SK-N-SH (cell line): ENCODE data around the gene TTYH3. TPM values are rescaled to one million over a fixed set of nuclear protein-coding genes. Genes with fewer than 3 reads are reported as not detected.

ENCODE experiments used
- CTCF ChIA-PET: fragments of 300-600, 350-600 bp; formaldehyde crosslinking; extraction: SDS; loops from one replicate; lab custom pipeline; 2021; lab: Yijun Ruan, JAX
- POLR2A ChIA-PET: fragments of 350-600 bp; sonication (Branson Sonifier 250); formaldehyde crosslinking; extraction: SDS; loops from one replicate; lab custom pipeline; 2020; ENCODE audit warnings: antibody characterized with exemption, inconsistent platforms; lab: Yijun Ruan, JAX
- DNase-seq: peaks from one replicate; pipeline ENCODE4 v3.0.0; 2012
- H2AFZ ChIP-seq: fragments of 200-600 bp; sonication (generic); 2 replicates; pipeline ENCODE4 v1.8.1; 2016; ENCODE audit warnings: antibody characterized with exemption, mild to moderate bottlenecking, low read depth
- H3F3A ChIP-seq: fragments of 200-600 bp; sonication (generic); replicated peaks from 2 replicates; pipeline ENCODE3; 2016; ENCODE audit warnings: antibody characterized with exemption, mild to moderate bottlenecking; ENCODE audit not compliant: insufficient read depth
- H3K27ac ChIP-seq, 2 experiments: fragments of 200-500 bp in 1 of 2; fragments of 200-600 bp in 1 of 2; sonication (Bioruptor generic) in 1 of 2; sonication (generic), shearing (Covaris generic) in 1 of 2; 2 replicates each; pipeline versions ENCODE4 v1.5.1 to v1.6.1; 2014 to 2016; ENCODE audit warnings: low read depth in 2 of 2, inconsistent platforms in 1 of 2, low read length in 1 of 2, mild to moderate bottlenecking in 1 of 2, mixed read lengths in 1 of 2
- H3K27me3 ChIP-seq: fragments of 200-600 bp; sonication (generic), shearing (Covaris generic); 2 replicates; pipeline ENCODE4 v1.6.1; 2016; ENCODE audit warnings: mixed run types; ENCODE audit not compliant: insufficient read depth
- H3K36me3 ChIP-seq, 2 experiments: fragments of 200-500 bp in 1 of 2; fragments of 200-600 bp in 1 of 2; sonication (Bioruptor generic) in 1 of 2; sonication (generic) in 1 of 2; replicated peaks in 1 of 2; 2 replicates each; pipeline versions ENCODE3 to v1.5.1; 2014 to 2016; ENCODE audit warnings: low read length in 1 of 2, mild to moderate bottlenecking in 1 of 2; ENCODE audit not compliant: insufficient read depth in 2 of 2, control insufficient read depth in 1 of 2
- H3K4me1 ChIP-seq, 2 experiments: fragments of 200-500 bp in 1 of 2; fragments of 200-600 bp in 1 of 2; sonication (Bioruptor generic) in 1 of 2; sonication (generic), shearing (Covaris generic) in 1 of 2; 2 replicates each; pipeline versions ENCODE4 v1.5.1 to v1.6.1; 2014 to 2016; ENCODE audit warnings: low read depth in 1 of 2, low read length in 1 of 2, mixed run types in 1 of 2; ENCODE audit not compliant: insufficient read depth in 2 of 2, control insufficient read depth in 1 of 2
- H3K4me2 ChIP-seq: fragments of 200-600 bp; sonication (generic), shearing (Covaris generic); 2 replicates; pipeline ENCODE4 v1.6.1; 2017; ENCODE audit warnings: mixed run types
- H3K4me3 ChIP-seq, 2 experiments: fragments of 200-500 bp in 1 of 2; fragments of 200-600 bp in 1 of 2; sonication (Bioruptor generic) in 1 of 2; sonication (generic), shearing (Covaris generic) in 1 of 2; 2 replicates each; pipeline versions ENCODE4 v1.5.1 to v1.8.1; 2014 to 2016; ENCODE audit warnings: low read depth in 2 of 2, inconsistent platforms in 1 of 2, low read length in 1 of 2, mild to moderate bottlenecking in 1 of 2, mixed read lengths in 1 of 2, moderate library complexity in 1 of 2
- H3K79me2 ChIP-seq: fragments of 200-600 bp; sonication (generic); 2 replicates; pipeline ENCODE4 v1.8.1; 2017; ENCODE audit warnings: mild to moderate bottlenecking; ENCODE audit not compliant: insufficient read depth
- H3K9ac ChIP-seq: fragments of 200-600 bp; sonication (generic); 2 replicates; pipeline ENCODE4 v1.6.1; 2017; ENCODE audit warnings: mixed run types
- H3K9me2 ChIP-seq: fragments of 200-600 bp; sonication (generic); 2 replicates; pipeline ENCODE4 v1.6.1; 2017; ENCODE audit warnings: mixed run types
- H3K9me3 ChIP-seq: fragments of 200-600 bp; sonication (generic); 2 replicates; pipeline ENCODE4 v1.6.1; 2017; ENCODE audit warnings: mixed run types, mild to moderate bottlenecking, moderate library complexity
- H4K20me1 ChIP-seq: fragments of 200-600 bp; sonication (generic); 2 replicates; pipeline ENCODE4 v1.6.1; 2017; ENCODE audit warnings: mild to moderate bottlenecking, mixed run types; ENCODE audit not compliant: insufficient read depth
- CHD2 ChIP-seq: fragments of 150-350 bp; IDR thresholded peaks from 2 replicates; pipeline ENCODE4 v1.6.1; 2018; ENCODE audit warnings: low read length; ENCODE audit not compliant: partially characterized antibody
- EP300 ChIP-seq, 2 experiments: IDR thresholded peaks; 2 replicates each; pipeline versions ENCODE4 v1.4.0 to v1.6.1; 2012; ENCODE audit warnings: borderline replicate concordance in 1 of 2, low read depth in 1 of 2, low read length in 1 of 2
- FOSL2 ChIP-seq: IDR thresholded peaks from 2 replicates; pipeline ENCODE4 v1.4.0; 2012; ENCODE audit warnings: low read depth, mild to moderate bottlenecking, moderate library complexity, borderline replicate concordance
- FOXJ3 ChIP-seq: sonication (generic); formaldehyde crosslinking; IDR thresholded peaks from 2 replicates; pipeline ENCODE4 v1.5.1; 2020; ENCODE audit warnings: mild to moderate bottlenecking, missing genetic modification reagents
- JUND ChIP-seq: IDR thresholded peaks from 2 replicates; pipeline ENCODE4 v1.4.0; 2012
- MEF2A ChIP-seq: IDR thresholded peaks from 2 replicates; pipeline ENCODE4 v1.4.0; 2012; ENCODE audit warnings: low read depth, borderline replicate concordance
- MXI1 ChIP-seq: IDR thresholded peaks from 2 replicates; pipeline ENCODE4 v1.6.1; 2012; ENCODE audit warnings: mild to moderate bottlenecking, low read depth, low read length, improper control_type of control experiment
- NRF1 ChIP-seq: IDR thresholded peaks from 2 replicates; pipeline ENCODE4 v1.6.1; 2012; ENCODE audit warnings: low read depth, mild to moderate bottlenecking, low read length
- POLR2AphosphoS5 ChIP-seq: IDR thresholded peaks from 2 replicates; pipeline ENCODE4 v1.6.1; 2012; ENCODE audit warnings: low read depth, low read length
- RAD21 ChIP-seq: IDR thresholded peaks from 2 replicates; pipeline ENCODE4 v1.6.1; 2012; ENCODE audit warnings: mild to moderate bottlenecking, low read length
- RFX5 ChIP-seq: IDR thresholded peaks from 2 replicates; pipeline ENCODE4 v1.6.1; 2012; ENCODE audit warnings: mild to moderate bottlenecking, improper control_type of control experiment, low read length
- RXRA ChIP-seq: IDR thresholded peaks from 2 replicates; pipeline ENCODE4 v1.4.0; 2012; ENCODE audit warnings: low read depth, mild to moderate bottlenecking, borderline replicate concordance
- TCF12 ChIP-seq: IDR thresholded peaks from 2 replicates; pipeline ENCODE4 v1.4.0; 2012
- YY1 ChIP-seq: IDR thresholded peaks from 2 replicates; pipeline ENCODE4 v1.4.0; 2012; ENCODE audit warnings: low read depth, mild to moderate bottlenecking
- WGBS: methylation state at CpG from one replicate; pipeline ENCODE4 v1.1.6; 2017; ENCODE audit warnings: low lambda C conversion rate; 5-methylcytosine and 5-hydroxymethylcytosine counted together
- polyA plus RNA-seq, 3 experiments: library from polyadenylated mRNA; depleted of rRNA; stranded (reverse); fragments of >200 nt; gene quantifications; 2 replicates each; pipeline ENCODE4 v1.2.3, GENCODE V29; 2012
- TF ChIP-seq, protein P1 (sequence below): IDR thresholded peaks from 2 replicates; pipeline ENCODE4 v1.6.1; 2012; ENCODE audit warnings: mild to moderate bottlenecking, low read depth, low read length, moderate library complexity
- TF ChIP-seq, protein P2 (sequence below): IDR thresholded peaks from 2 replicates; pipeline ENCODE4 v1.4.0; 2012; ENCODE audit warnings: low read depth, borderline replicate concordance
- TF ChIP-seq, protein P3 (sequence below): fragments of 200-600 bp; sonication (generic); IDR thresholded peaks from 2 replicates; pipeline ENCODE4 v1.6.1; 2017; ENCODE audit warnings: antibody characterized with exemption, mild to moderate bottlenecking, moderate library complexity

Gene TTYH3
- polyA plus RNA-seq, 1 of the 3 experiments (the other 2 are of a cell fraction), result 105 TPM

DNA sequence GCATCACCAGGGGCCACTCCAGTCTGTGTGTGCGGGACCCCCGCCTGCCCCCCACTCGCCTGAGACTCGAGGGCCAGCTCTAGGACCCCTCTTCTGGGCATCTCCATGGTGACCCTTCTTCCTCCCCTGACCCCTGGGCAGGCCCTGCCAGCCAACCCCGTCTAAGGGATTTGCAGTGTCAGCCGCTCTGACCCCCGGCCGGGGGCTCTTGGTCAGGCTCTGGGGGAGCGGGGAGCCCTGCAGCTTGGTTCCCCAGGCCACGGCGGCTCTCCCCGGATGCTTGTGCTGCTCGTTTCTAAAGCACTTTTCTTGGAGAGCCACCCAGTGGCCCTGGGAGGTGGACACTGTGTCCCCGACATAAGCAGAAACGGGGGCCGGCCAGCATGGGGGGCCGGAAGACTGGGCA is 5.3 kb downstream of the TTYH3 start (continued):
- no peak for TF ChIP-seq RXRA
- TF ChIP-seq, all 33 proteins: peak for 0

DNA sequence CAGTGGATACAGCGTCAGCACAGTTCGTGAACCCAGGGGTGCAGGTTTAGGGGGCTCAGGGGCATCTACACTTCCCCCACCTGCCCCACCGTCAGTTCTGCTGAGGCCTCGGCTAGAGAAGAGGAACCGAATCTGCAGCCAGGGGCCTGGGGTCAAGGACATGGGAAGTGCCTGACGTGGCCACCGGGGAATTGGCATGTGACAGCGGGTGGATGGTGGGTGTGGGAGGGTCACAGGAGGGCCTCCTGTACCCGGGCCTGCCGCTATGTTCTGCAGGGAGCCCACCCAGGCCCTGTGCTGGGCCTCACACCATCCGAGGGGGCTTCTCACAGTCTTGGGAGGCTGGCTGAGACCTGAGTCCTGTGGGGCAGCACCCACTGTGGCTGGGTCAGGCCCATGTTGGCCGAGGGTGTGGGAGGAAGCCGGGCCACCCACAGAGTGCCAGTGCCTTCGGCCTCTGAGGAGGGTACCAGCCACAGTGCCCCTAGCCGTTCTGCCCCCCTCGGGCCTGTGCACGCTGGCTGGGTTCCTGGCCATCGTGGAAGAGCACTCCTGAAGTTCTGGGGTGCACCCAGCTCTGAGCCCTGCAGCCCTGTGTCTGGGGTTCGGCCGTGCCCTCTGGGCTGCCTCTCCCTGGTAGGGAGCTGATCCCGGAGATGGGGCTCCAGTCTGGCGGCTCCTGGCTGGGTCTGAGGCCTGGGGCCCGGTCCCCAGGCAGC is 5.9 kb downstream of the TTYH3 start:
- TF ChIP-seq FOXJ3, result no peak
- TF ChIP-seq JUND, result no peak
- TF ChIP-seq, protein P1, sequence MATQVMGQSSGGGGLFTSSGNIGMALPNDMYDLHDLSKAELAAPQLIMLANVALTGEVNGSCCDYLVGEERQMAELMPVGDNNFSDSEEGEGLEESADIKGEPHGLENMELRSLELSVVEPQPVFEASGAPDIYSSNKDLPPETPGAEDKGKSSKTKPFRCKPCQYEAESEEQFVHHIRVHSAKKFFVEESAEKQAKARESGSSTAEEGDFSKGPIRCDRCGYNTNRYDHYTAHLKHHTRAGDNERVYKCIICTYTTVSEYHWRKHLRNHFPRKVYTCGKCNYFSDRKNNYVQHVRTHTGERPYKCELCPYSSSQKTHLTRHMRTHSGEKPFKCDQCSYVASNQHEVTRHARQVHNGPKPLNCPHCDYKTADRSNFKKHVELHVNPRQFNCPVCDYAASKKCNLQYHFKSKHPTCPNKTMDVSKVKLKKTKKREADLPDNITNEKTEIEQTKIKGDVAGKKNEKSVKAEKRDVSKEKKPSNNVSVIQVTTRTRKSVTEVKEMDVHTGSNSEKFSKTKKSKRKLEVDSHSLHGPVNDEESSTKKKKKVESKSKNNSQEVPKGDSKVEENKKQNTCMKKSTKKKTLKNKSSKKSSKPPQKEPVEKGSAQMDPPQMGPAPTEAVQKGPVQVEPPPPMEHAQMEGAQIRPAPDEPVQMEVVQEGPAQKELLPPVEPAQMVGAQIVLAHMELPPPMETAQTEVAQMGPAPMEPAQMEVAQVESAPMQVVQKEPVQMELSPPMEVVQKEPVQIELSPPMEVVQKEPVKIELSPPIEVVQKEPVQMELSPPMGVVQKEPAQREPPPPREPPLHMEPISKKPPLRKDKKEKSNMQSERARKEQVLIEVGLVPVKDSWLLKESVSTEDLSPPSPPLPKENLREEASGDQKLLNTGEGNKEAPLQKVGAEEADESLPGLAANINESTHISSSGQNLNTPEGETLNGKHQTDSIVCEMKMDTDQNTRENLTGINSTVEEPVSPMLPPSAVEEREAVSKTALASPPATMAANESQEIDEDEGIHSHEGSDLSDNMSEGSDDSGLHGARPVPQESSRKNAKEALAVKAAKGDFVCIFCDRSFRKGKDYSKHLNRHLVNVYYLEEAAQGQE, result no peak
- no peak for TF ChIP-seq FOSL2
- TF ChIP-seq, protein P2, sequence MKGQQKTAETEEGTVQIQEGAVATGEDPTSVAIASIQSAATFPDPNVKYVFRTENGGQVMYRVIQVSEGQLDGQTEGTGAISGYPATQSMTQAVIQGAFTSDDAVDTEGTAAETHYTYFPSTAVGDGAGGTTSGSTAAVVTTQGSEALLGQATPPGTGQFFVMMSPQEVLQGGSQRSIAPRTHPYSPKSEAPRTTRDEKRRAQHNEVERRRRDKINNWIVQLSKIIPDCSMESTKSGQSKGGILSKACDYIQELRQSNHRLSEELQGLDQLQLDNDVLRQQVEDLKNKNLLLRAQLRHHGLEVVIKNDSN, result no peak
- TF ChIP-seq CHD2, result no peak
- TF ChIP-seq MXI1, result no peak
- TF ChIP-seq NRF1, result no peak
- TF ChIP-seq RFX5, result no peak
- no peak for TF ChIP-seq TCF12
- TF ChIP-seq RXRA, result no peak
- TF ChIP-seq, protein P3, sequence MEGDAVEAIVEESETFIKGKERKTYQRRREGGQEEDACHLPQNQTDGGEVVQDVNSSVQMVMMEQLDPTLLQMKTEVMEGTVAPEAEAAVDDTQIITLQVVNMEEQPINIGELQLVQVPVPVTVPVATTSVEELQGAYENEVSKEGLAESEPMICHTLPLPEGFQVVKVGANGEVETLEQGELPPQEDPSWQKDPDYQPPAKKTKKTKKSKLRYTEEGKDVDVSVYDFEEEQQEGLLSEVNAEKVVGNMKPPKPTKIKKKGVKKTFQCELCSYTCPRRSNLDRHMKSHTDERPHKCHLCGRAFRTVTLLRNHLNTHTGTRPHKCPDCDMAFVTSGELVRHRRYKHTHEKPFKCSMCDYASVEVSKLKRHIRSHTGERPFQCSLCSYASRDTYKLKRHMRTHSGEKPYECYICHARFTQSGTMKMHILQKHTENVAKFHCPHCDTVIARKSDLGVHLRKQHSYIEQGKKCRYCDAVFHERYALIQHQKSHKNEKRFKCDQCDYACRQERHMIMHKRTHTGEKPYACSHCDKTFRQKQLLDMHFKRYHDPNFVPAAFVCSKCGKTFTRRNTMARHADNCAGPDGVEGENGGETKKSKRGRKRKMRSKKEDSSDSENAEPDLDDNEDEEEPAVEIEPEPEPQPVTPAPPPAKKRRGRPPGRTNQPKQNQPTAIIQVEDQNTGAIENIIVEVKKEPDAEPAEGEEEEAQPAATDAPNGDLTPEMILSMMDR, result no peak
- TF ChIP-seq MEF2A, result no peak
- TF ChIP-seq POLR2AphosphoS5, result no peak
- no peak for TF ChIP-seq RAD21
- no peak for TF ChIP-seq EP300 (IDR thresholded peaks at IDR 0.05; ENCODE audit: borderline replicate concordance in 1 of 2, low read depth in 1 of 2, low read length in 1 of 2)
- no peak for TF ChIP-seq YY1
- peaks cover 0 to 21% of the 10 kb centered on the region in 2 experiments for H3K36me3 ChIP-seq
- peaks cover 9% of the 10 kb centered on the region for H3F3A ChIP-seq
- peak overlapping the region; percentile 1 to 33; a peak in 3 of 4 replicates for H3K4me3 ChIP-seq
- H3K27ac ChIP-seq, result peak overlapping the region; percentile 70 to 95
- H4K20me1 ChIP-seq, result peaks cover 96% of the 10 kb centered on the region
- H3K9me3 ChIP-seq, result no peaks in the 10 kb centered on the region
- H3K4me2 ChIP-seq, result peak overlapping the region; percentile 83
- peaks cover 52 to 91% of the 10 kb centered on the region in 2 experiments for H3K4me1 ChIP-seq
- H3K79me2 ChIP-seq, result peaks cover 100% of the 10 kb centered on the region
- H2AFZ ChIP-seq, result no peak overlapping the region
- ChIA-PET POLR2A (interaction anchor here (0.9 to 1.4 kb wide), 2 partner anchors 16 to 21 kb away, joined by 3 read pairs; no protein-coding TSS in a partner anchor), CTCF (interaction anchor here (1.0 to 3.0 kb wide), 7 partner anchors 10 to 186 kb away, joined by 3 to 11 read pairs (median 5); no protein-coding TSS in a partner anchor)
- WGBS, result 73% methylated on average over 19 of the region's 23 CpGs
- DNase-seq, result peak; percentile 62
- H3K9me2 ChIP-seq, result no peaks in the 10 kb centered on the region
- H3K9ac ChIP-seq, result peak overlapping the region; percentile 42; the same call in 1 of the 2 replicates
- H3K27me3 ChIP-seq, result no peaks in the 10 kb centered on the region
